DOHH2 (cell line): ENCODE data around the gene RECQL5.

Experiments
- H3F3A ChIP-seq: fragments of 200-600 bp; sonication (generic), shearing (Covaris generic); 2 replicates; pipeline ENCODE4 v1.6.0; 2016; ENCODE audit warnings: antibody characterized with exemption, mild to moderate bottlenecking; ENCODE audit not compliant: control insufficient read depth, insufficient read depth
- H3K27ac ChIP-seq: fragments of 200-600 bp; sonication (generic); 2 replicates; pipeline ENCODE4 v1.5.1; 2014; ENCODE audit warnings: low read depth, mild to moderate bottlenecking, low read length, moderate library complexity
- H3K27me3 ChIP-seq: fragments of 200-600 bp; sonication (generic); 2 replicates; pipeline ENCODE4 v1.6.1; 2014; ENCODE audit warnings: mild to moderate bottlenecking, low read length, mixed read lengths; ENCODE audit not compliant: control insufficient read depth
- H3K36me3 ChIP-seq: fragments of 200-600 bp; sonication (generic); 2 replicates; pipeline ENCODE4 v1.6.1; 2014; ENCODE audit warnings: mild to moderate bottlenecking, low read length, moderate library complexity, mixed read lengths; ENCODE audit not compliant: control insufficient read depth
- H3K4me1 ChIP-seq: fragments of 200-600 bp; sonication (generic); 2 replicates; pipeline ENCODE4 v1.6.1; 2014; ENCODE audit warnings: mild to moderate bottlenecking, low read length, mixed read lengths; ENCODE audit not compliant: control insufficient read depth
- H3K4me2 ChIP-seq: fragments of 200-600 bp; sonication (generic); 2 replicates; pipeline ENCODE4 v1.6.0; 2014; ENCODE audit warnings: mild to moderate bottlenecking, low read length, moderate library complexity
- H3K4me3 ChIP-seq: fragments of 200-600 bp; sonication (generic); 2 replicates; pipeline ENCODE4 v1.5.1; 2014; ENCODE audit warnings: mild to moderate bottlenecking, low read length, mixed read lengths
- H3K79me2 ChIP-seq: fragments of 200-600 bp; sonication (generic); 2 replicates; pipeline ENCODE4 v1.6.1; 2014; ENCODE audit warnings: mild to moderate bottlenecking, low read length, mixed read lengths; ENCODE audit not compliant: control insufficient read depth
- H3K9me2 ChIP-seq: fragments of 200-600 bp; sonication (generic); replicated peaks from 2 replicates; pipeline ENCODE4 v1.6.1; 2014; ENCODE audit warnings: mild to moderate bottlenecking, low read length, mixed read lengths; ENCODE audit not compliant: control insufficient read depth
- H3K9me3 ChIP-seq: fragments of 200-600 bp; sonication (generic); 2 replicates; pipeline ENCODE4 v1.6.1; 2014; ENCODE audit warnings: antibody characterized with exemption, low read length, mixed read lengths; ENCODE audit not compliant: control insufficient read depth, insufficient read depth
- H4K20me1 ChIP-seq: fragments of 200-600 bp; sonication (generic); 2 replicates; pipeline ENCODE4 v1.6.0; 2014; ENCODE audit warnings: low read depth, mild to moderate bottlenecking, antibody characterized with exemption, low read length, moderate library complexity; ENCODE audit not compliant: control insufficient read depth, insufficient read depth
- EZH2phosphoT487 ChIP-seq: fragments of 200-600 bp; sonication (generic); IDR thresholded peaks from 2 replicates; pipeline ENCODE4 v1.6.1; 2017; ENCODE audit warnings: borderline replicate concordance, mild to moderate bottlenecking, antibody characterized with exemption, low read length, moderate library complexity, mixed read lengths
- TF ChIP-seq, protein P1 (sequence below): fragments of 200-600 bp; sonication (generic); IDR thresholded peaks from one replicate; pipeline ENCODE4 v1.5.1; 2014; ENCODE audit warnings: antibody characterized with exemption, mild to moderate bottlenecking, low read depth, low read length; ENCODE audit not compliant: poor library complexity, severe bottlenecking

RECQL5 gene

DNA sequence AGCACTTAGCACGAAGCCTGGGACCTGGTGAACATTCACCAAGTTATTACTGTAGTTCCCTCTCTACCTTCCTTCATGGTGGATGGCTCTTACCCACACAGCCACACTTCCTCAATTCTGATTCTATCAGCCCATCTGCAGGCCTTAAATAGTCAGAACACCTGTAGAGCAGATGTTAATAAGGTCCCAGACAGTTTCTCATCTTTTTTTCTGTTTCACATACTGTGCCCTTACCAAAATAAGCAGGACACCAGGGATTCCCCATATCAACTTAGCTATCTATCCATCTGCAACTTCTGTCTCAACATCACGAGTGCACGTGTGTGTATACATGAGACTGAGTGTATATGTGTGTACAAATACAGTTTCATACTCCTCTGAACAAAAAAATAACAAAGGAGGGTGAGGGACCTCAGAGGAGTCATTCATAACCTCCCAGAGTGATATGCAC, 2.8 kb downstream of the RECQL5 start:
- no peaks in the 10 kb centered on the region for H3K9me2 ChIP-seq
- TF ChIP-seq, protein P1, sequence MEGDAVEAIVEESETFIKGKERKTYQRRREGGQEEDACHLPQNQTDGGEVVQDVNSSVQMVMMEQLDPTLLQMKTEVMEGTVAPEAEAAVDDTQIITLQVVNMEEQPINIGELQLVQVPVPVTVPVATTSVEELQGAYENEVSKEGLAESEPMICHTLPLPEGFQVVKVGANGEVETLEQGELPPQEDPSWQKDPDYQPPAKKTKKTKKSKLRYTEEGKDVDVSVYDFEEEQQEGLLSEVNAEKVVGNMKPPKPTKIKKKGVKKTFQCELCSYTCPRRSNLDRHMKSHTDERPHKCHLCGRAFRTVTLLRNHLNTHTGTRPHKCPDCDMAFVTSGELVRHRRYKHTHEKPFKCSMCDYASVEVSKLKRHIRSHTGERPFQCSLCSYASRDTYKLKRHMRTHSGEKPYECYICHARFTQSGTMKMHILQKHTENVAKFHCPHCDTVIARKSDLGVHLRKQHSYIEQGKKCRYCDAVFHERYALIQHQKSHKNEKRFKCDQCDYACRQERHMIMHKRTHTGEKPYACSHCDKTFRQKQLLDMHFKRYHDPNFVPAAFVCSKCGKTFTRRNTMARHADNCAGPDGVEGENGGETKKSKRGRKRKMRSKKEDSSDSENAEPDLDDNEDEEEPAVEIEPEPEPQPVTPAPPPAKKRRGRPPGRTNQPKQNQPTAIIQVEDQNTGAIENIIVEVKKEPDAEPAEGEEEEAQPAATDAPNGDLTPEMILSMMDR, result no peak
- no peak for TF ChIP-seq EZH2phosphoT487
- H3F3A ChIP-seq, result peaks cover 29% of the 10 kb centered on the region
- H4K20me1 ChIP-seq, result no peaks in the 10 kb centered on the region
- H3K4me1 ChIP-seq, result peaks cover 76% of the 10 kb centered on the region
- no peaks in the 10 kb centered on the region for H3K27me3 ChIP-seq
- peaks cover 61% of the 10 kb centered on the region for H3K79me2 ChIP-seq
- no peaks in the 10 kb centered on the region for H3K9me3 ChIP-seq
- H3K36me3 ChIP-seq, result peaks cover 74% of the 10 kb centered on the region
- peak overlapping the region; percentile 97 for H3K4me3 ChIP-seq
- H3K27ac ChIP-seq, result peak overlapping the region; percentile 98
- peak overlapping the region; percentile 86 for H3K4me2 ChIP-seq

DNA sequence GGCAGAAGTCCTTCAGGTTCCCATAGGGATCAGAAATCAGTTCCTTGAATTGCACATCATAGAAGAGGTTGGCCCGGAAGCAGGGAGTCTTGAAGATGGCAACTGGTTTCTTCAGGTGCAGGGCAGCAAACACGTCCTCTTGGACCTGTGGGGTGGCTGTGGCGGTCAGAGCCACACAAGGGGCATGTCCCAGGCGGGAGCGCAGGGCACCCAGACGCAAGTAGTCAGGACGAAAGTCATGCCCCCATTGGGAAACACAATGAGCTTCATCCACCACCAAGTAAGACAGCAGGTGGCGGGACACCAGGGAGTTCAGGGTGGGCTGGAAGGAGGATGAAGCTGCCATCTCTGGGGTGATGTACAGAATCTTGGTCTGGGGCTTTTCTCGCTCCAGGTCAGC, 4.4 kb downstream of the RECQL5 start:
- peak overlapping the region; percentile 98 for H3K27ac ChIP-seq
- peaks cover 74% of the 10 kb centered on the region for H3K4me1 ChIP-seq
- TF ChIP-seq EZH2phosphoT487, result no peak
- TF ChIP-seq, protein P1, result no peak
- H3K9me2 ChIP-seq, result no peaks in the 10 kb centered on the region
- no peak overlapping the region for H3K4me3 ChIP-seq
- peaks cover 45% of the 10 kb centered on the region for H3K79me2 ChIP-seq
- H3F3A ChIP-seq, result peaks cover 29% of the 10 kb centered on the region
- no peaks in the 10 kb centered on the region for H4K20me1 ChIP-seq
- peaks cover 70% of the 10 kb centered on the region for H3K36me3 ChIP-seq
- peak overlapping the region; percentile 27; the same call in 1 of the 2 replicates for H3K4me2 ChIP-seq
- H3K27me3 ChIP-seq, result no peaks in the 10 kb centered on the region
- no peaks in the 10 kb centered on the region for H3K9me3 ChIP-seq

DNA sequence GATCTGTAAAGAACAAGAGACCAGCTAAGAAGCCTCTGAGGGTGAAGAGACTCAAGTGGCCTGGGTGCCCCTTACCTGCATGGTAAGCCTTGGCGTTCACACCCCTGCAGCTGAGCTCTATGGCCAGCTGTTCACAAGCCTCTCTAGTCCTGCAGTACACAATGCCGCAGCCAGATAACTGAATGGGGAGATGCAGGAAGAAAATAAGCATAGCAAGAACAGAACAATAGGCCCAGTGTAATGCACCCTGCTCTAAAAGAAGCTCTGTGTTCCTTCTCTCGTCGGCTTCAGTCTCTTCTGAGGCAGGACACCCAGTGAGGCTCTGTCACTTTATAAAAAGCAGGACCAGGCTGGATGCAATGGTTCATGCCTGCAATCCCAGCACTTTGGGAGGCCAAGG, 5.4 kb downstream of the RECQL5 start:
- no peaks in the 10 kb centered on the region for H4K20me1 ChIP-seq
- H3F3A ChIP-seq, result peaks cover 26% of the 10 kb centered on the region
- peaks cover 74% of the 10 kb centered on the region for H3K36me3 ChIP-seq
- no peak overlapping the region for H3K27ac ChIP-seq
- H3K79me2 ChIP-seq, result peaks cover 35% of the 10 kb centered on the region
- H3K4me2 ChIP-seq, result no peak overlapping the region; the same call in 1 of the 2 replicates
- H3K27me3 ChIP-seq, result no peaks in the 10 kb centered on the region
- TF ChIP-seq EZH2phosphoT487, result no peak
- TF ChIP-seq, protein P1, result no peak
- H3K9me2 ChIP-seq, result no peaks in the 10 kb centered on the region
- no peak overlapping the region for H3K4me3 ChIP-seq
- H3K4me1 ChIP-seq, result peaks cover 74% of the 10 kb centered on the region
- H3K9me3 ChIP-seq, result no peaks in the 10 kb centered on the region
